Small intestine (tissue), 7 donors: ENCODE data around the gene MAPKAPK3. TPM values are rescaled to one million over a fixed set of nuclear protein-coding genes. Genes with fewer than 3 reads are reported as not detected.
"Not testable (repeated sequence)": the region's sequence is repeated elsewhere in the genome, so short reads cannot be mapped to it uniquely, and the experiment has no call there.

Experiments
- DNase-seq, 2 donors: peaks; one replicate each; pipeline versions ENCODE4 v3.0.0 to v3.0.0-alpha.2; 2013
- FAIRE-seq: peaks from 2 replicates; lab custom pipeline; 2012; peaks lifted over from hg19 to GRCh38; lab: Jason Lieb, UNC
- H3K27ac ChIP-seq, 3 donors: one replicate each; pipeline ENCODE4 v1.5.1; 2013; ENCODE audit warnings: low read length in 2 of 3, mild to moderate bottlenecking in 2 of 3, control low read depth in 1 of 3, inconsistent platforms in 1 of 3, low read depth in 1 of 3, moderate library complexity in 1 of 3
- H3K27me3 ChIP-seq, 3 donors: one replicate each; pipeline ENCODE4 v1.6.1; 2013; ENCODE audit warnings: low read length in 3 of 3, inconsistent platforms in 1 of 3; ENCODE audit not compliant: control insufficient read depth in 3 of 3, insufficient read depth in 3 of 3
- H3K36me3 ChIP-seq, 3 donors: one replicate each; pipeline ENCODE4 v1.6.1; 2013; ENCODE audit warnings: low read length in 3 of 3, inconsistent platforms in 1 of 3, low read depth in 1 of 3, mild to moderate bottlenecking in 1 of 3, moderate library complexity in 1 of 3; ENCODE audit not compliant: control insufficient read depth in 3 of 3, insufficient read depth in 2 of 3
- H3K4me1 ChIP-seq, 3 donors: one replicate each; pipeline ENCODE4 v1.6.1; 2013; ENCODE audit warnings: low read length in 2 of 3, inconsistent platforms in 1 of 3, low read depth in 1 of 3, mild to moderate bottlenecking in 1 of 3, moderate library complexity in 1 of 3; ENCODE audit not compliant: control insufficient read depth in 3 of 3, insufficient read depth in 2 of 3
- H3K4me3 ChIP-seq, 3 donors: one replicate each; pipeline ENCODE4 v1.5.1; 2013; ENCODE audit warnings: low read length in 3 of 3, control low read depth in 1 of 3, inconsistent platforms in 1 of 3, low read depth in 1 of 3, mild to moderate bottlenecking in 1 of 3, moderate library complexity in 1 of 3
- H3K9me3 ChIP-seq, 2 donors: one replicate each; pipeline ENCODE4 v1.6.1; 2013; ENCODE audit warnings: low read depth in 1 of 2, low read length in 1 of 2; ENCODE audit not compliant: control insufficient read depth in 2 of 2, insufficient read depth in 1 of 2
- WGBS, 3 donors: extraction: QIAGEN DNeasy Blood & Tissue Kit; methylation state at CpG; one replicate each; pipeline ENCODE4 v1.1.7; 2013; 5-methylcytosine and 5-hydroxymethylcytosine counted together
- polyA plus RNA-seq, 4 donors: library from polyadenylated mRNA; stranded (reverse) in 3 of 4; unstranded in 1 of 4; fragments of 200-250 nt in 3 of 4; fragments of 120-200 nt in 1 of 4; gene quantifications; one replicate each; pipeline versions ENCODE4 v1.2.1 to v1.2.3, GENCODE V29; 2013
- donor health status: healthy with polysubstance abuse.
- donor health status: control.
- donor health status: control.
- donor health status: Bipolar disorder and iron deficiency.
- donor health status: healthy.

Gene MAPKAPK3
- polyA plus RNA-seq, 4 donors: 28.2 to 83.4 (median 31.5) TPM

DNA sequence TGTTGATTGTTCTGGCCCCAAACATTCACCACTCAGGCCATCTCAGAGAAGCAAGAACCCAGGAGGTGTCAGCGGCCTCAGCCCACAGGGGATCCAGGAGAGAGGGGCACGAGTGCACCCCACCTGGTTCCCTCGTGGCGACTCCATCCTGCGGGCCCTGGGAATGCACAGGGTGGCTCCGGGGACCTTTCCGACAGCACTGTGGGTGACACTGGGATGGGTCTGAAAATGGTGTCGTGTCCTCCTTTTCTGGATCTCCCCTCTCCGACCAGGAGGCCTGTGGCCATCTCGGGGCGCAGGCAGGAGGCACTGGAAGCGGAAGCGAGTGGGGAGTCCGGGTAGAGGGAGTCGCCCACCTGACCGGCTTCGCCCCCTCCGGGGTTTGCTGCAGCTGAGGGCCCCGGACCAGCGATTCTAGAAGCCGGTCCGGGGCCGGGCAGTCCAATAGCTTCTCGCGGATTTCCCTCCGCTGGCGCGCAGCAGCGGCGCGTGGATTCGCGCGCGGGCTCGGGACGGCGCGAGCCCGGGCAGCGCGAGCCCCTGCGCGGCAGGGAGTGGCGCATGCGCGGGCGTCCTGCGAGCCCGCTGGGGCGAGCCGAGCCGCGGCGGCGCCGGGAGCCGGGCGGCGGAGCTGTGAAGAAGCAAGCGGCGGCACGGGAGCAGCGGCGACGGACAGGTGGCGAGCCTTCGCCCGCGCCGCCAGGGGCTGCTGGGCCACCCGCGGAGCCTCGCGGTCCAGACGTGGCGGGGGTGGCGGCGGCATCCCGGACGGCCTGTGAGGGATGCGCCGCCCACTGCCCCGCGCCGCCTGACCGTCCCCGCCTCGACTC, 57.6 kb downstream of the MAPKAPK3 start, which contains the start of gene DOCK3:
Gene DOCK3 (plus strand): TSS at position 579 of the 830 bp plus-strand sequence. CDS start 337 bp downstream, outside the sequence.
- Histone ChIP-seq H3K27ac (no peak within 1 kb of the TSS), H3K9me3 (no peaks in the 10 kb centered on the region), H3K4me1 (no peaks in the 10 kb centered on the region), H3K4me3 (peak within 1 kb of the TSS in 2 of 3 donors; percentile 42 to 58), H3K36me3 (no peaks in the 10 kb centered on the region), H3K27me3 (peaks cover 7 to 67% (median 16%) of the 10 kb centered on the region in 3 donors)
- FAIRE-seq (no peak), DNase-seq (peak; percentile 47 to 83)
- 2 to 4% (median 4%) methylated on average over 42 to 89 of the region's 89 CpGs for WGBS, 3 donors

DNA sequence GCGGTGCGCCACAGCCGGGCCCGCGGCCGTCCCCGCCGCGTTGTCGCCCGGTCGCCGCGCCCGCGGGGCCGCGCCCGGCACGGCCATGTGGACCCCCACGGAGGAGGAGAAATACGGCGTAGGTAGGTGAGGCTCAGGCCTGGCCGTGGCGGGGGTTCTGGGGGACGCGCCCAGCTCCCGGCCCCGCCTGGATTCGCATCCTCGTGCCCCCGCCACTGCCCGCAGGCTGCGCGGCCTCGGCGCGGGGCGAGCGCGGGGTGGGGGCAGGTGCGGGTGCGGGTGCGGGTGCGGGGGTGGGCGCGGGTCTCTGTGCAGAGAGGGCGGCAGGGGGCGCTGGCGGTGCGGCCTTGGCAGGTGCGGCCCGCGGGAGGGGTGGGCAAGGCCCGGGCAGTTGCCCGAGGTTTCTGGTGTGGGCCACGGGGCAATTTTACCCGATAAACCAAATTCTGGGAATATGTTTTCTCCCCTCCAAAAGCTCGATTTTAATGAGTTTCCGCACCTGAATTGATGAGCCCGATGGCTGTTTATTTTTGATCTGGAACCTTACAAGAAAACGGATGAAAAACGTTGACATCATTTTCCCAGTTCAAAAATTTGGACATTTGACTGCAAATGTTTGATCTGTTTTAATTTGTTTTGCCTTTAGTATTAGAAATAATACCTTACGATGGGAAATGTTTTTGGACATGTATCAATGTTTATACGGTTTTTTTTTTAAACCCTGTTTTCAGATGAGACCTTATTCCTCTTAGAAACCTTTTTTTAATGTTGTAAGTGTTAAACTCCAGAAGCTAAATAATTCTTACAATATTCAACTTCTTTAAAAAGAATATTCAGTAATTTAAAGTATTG, 58.5 kb downstream of the MAPKAPK3 start:
- DNase-seq (peak in 1 of 2 donors; percentile 24), FAIRE-seq (peak; percentile 33)
- Histone ChIP-seq H3K9me3 (no peaks in the 10 kb centered on the region), H3K4me3 (peak overlapping the region in 2 of 3 donors; percentile 42 to 58), H3K27ac (no peak overlapping the region), H3K36me3 (no peaks in the 10 kb centered on the region), H3K4me1 (no peaks in the 10 kb centered on the region), H3K27me3 (peaks cover 7 to 68% (median 16%) of the 10 kb centered on the region in 3 donors)
- WGBS, 3 donors: 1 to 3% (median 2%) methylated on average over 44 to 65 of the region's 65 CpGs

DNA sequence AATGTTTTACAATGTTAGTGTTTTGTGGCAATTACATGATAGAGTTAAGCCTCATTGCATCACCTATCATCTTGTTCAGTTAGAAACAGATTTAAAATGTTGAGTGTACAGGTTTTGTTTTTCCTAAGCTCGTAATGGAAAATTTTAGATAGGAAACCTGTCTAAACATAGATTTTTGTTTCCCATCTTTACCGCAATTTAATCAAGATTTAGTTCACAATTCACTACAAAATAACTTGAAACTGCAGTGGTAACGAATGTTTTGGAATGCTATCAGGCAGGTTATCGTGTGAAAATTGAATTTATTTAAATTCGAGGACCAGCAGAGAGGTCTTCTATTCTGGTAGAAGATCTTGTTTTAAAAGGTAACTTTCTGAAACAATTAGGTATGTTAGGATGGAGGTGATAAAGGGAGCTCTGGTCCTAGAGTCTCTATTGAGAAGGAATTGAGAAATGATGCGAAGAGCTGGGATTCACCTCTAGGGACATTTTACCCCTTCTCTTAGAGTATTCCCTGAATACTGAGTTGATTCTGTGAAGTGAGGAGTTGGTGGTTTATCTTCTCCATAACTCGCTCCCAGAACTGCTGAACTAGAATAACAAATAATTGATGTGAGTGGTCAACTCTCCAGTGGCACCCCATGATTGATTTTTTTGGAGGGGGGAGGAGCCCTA, 59.2 kb downstream of the MAPKAPK3 start:
- 70 to 75% (median 73%) methylated on average over 7 of the region's 7 CpGs for WGBS, 3 donors
- DNase-seq: no peak
- no peak for FAIRE-seq
- Histone ChIP-seq H3K27me3 (peaks cover 7 to 62% (median 16%) of the 10 kb centered on the region in 3 donors), H3K4me1 (no peaks in the 10 kb centered on the region), H3K9me3 (no peaks in the 10 kb centered on the region), H3K27ac (no peak overlapping the region), H3K4me3 (no peak overlapping the region), H3K36me3 (no peaks in the 10 kb centered on the region)

DNA sequence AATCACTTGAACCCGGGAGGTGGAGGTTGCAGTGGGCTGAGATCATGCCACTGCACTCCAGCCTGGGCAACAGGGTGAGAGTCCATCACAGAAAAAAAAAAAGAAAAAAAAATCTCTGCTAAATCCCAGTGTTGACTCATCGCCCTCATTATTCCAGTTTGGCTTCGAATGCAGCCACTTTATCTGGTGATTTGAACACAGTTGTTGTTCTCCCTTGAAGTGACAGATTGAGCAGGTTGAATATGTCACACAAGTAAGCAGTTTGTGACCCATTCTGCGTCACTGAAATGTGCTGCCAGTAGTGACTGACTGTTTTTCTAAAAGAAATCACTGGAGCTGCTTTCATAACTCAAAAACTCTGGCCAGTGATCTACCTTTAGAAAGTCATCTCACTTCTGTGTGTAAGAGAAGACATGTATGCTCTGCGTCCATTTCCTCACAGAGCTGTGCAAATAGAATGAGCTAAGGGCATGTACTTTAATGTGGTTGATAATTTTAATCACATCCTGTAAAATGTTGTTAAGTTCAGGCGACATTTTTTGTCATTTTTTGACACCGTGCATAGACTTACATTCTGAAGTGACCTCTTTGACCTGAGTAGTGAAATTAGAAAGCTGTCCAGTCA, 70.3 kb downstream of the MAPKAPK3 start:
- no peak overlapping the region for H3K4me3 ChIP-seq
- no peaks in the 10 kb centered on the region for H3K9me3 ChIP-seq
- H3K36me3 ChIP-seq: no peaks in the 10 kb centered on the region
- H3K4me1 ChIP-seq: no peaks in the 10 kb centered on the region
- H3K27ac ChIP-seq: no peak overlapping the region
- WGBS, 3 donors: 64 to 79% (median 69%) methylated on average over 7 of the region's 7 CpGs
- no peak for FAIRE-seq
- peaks cover 0 to 2% (median 0%) of the 10 kb centered on the region in 3 donors for H3K27me3 ChIP-seq
- no peak for DNase-seq

DNA sequence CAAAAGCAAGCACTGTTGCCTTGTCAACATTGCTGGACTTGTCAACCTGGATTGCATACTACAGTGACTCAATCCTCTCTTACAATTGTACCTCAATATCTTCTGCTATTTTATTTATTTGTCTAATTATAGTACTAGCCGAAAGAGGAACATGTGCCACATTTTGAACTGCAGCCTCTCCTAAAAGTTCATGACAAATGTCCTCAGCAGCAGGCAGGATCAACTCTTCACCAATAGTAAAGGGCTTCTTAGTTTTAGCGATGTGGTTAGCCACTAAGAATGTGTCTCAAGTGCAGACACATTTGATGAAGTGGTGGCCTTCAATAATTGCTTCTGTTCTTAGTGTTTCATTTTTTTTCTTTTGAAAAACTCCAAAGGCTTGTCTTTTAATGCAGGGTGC, 71.0 kb downstream of the MAPKAPK3 start:
- no peaks in the 10 kb centered on the region for H3K4me1 ChIP-seq
- no peak overlapping the region for H3K27ac ChIP-seq
- H3K27me3 ChIP-seq: peaks cover 0 to 2% (median 0%) of the 10 kb centered on the region in 3 donors
- H3K4me3 ChIP-seq: no peak overlapping the region
- FAIRE-seq (no peak), DNase-seq (no peak)
- 78 to 86% (median 80%) methylated on average over 2 of the region's 2 CpGs for WGBS, 3 donors
- H3K36me3 ChIP-seq: no peaks in the 10 kb centered on the region
- H3K9me3 ChIP-seq: no peaks in the 10 kb centered on the region

DNA sequence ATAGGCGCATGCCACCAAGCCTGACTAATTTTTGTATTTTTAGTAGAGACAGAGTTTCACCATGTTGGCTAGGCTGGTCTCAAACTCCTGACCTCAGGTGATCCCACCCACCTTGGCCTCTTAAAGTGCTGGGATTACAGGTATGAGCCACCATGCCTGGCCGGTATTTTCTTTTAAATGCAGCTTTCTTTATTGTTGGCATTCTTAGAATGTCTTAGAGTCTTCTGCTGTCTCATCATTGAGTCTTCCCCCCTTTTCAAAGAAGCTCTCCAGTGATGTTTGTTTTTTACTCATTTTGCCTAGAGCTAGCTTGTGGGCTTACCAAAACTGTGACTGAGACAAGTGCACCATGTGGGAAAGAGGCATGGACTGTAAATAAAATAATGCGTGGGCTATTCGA, 71.7 kb downstream of the MAPKAPK3 start:
- not testable (repeated sequence) for FAIRE-seq
- 78 to 88% (median 82%) methylated on average over 4 of the region's 4 CpGs for whole genome bisulfite sequencing, 3 donors

DNA sequence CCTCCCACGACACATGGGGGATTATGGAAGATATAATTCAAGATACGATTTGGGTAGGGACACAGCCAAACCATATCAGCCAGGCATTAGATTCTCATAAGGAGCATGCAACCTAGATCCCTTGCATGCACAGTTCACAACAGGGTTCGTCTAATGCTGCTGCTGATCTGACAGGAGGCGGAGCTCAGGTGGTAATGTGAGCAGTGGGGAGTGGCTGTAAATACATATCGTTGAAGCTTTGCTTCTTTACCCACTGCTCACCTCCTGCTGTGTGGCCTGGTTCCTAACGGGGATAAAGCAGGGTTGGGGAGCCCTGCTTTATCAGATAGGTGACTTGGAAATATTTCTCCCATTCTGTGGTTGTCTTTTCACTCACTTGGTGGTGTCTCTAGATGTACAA, 72.6 kb downstream of the MAPKAPK3 start:
- Histone ChIP-seq H3K4me1 (no peaks in the 10 kb centered on the region), H3K4me3 (no peak overlapping the region), H3K36me3 (no peaks in the 10 kb centered on the region), H3K9me3 (no peaks in the 10 kb centered on the region), H3K27ac (no peak overlapping the region), H3K27me3 (peaks cover 0 to 2% (median 0%) of the 10 kb centered on the region in 3 donors)
- no peak for FAIRE-seq
- no peak for DNase-seq
- 33 to 45% (median 33%) methylated on average over 6 of the region's 6 CpGs for WGBS, 3 donors

More for the DNA sequence above, 71.7 kb downstream of the MAPKAPK3 start:
- H3K9me3 ChIP-seq, H3K27me3 ChIP-seq, H3K4me1 ChIP-seq, DNase-seq, H3K36me3 ChIP-seq, H3K27ac ChIP-seq, H3K4me3 ChIP-seq: not testable (repeated sequence)
